Omental fat pad (tissue), 4 donors: Measurements from ENCODE around the gene P3H3. TPM values are rescaled to one million over a fixed set of nuclear protein-coding genes. Genes with fewer than 3 reads are reported as not detected.

ENCODE experiments used
- ATAC-seq: fragments of 150-250 bp; one replicate; pipeline ENCODE4 v1.9.1; 2016; ENCODE audit warnings: mild to moderate bottlenecking, moderate library complexity; ENCODE audit not compliant: low FRiP score
- DNase-seq: peaks from one replicate; pipeline ENCODE4 v3.0.0-alpha.2; 2019; ENCODE audit warnings: low spot score
- CTCF ChIP-seq, 3 donors: fragments of 450-650 bp; IDR thresholded peaks; one replicate each; pipeline ENCODE4 v1.5.1; 2016 to 2017; ENCODE audit warnings: antibody characterized with exemption in 3 of 3, mild to moderate bottlenecking in 3 of 3, moderate library complexity in 2 of 3
- total RNA-seq, 4 donors: library from RNA; depleted of rRNA; stranded (reverse); fragments of >200 nt; gene quantifications; one replicate each; pipeline ENCODE4 v1.1.0, GENCODE V29; 2016

The P3H3 gene
- total RNA-seq, 4 donors from 2014 or later = 5.4 to 13.6 (median 10.0) TPM

GRCh38 chr12:6838854-6839253 lies 10.6 kb downstream of the P3H3 start:
- no peak for ATAC-seq
- TF ChIP-seq CTCF (IDR thresholded peaks at IDR 0.05) = no peak
- DNase-seq = no peak

GRCh38 chr12:6839482-6840201 lies 11.4 kb downstream of the P3H3 start:
- DNase-seq = no peak
- TF ChIP-seq CTCF (IDR thresholded peaks at IDR 0.05) = no peak
- no peak for ATAC-seq

GRCh38 chr12:6840330-6840729 lies 12.1 kb downstream of the P3H3 start:
- DNase-seq (no peak), ATAC-seq (no peak)
- no peak for TF ChIP-seq CTCF (IDR thresholded peaks at IDR 0.05)

GRCh38 chr12:6840761-6841515 lies 12.7 kb downstream of the P3H3 start, which contains the start of gene GNB3:
TSS of gene GNB3 (plus strand) at chr12:6840925. CDS start at chr12:6841288, 363 bp downstream.
- no peak for DNase-seq
- no peak for ATAC-seq
- no peak for TF ChIP-seq CTCF (IDR thresholded peaks at IDR 0.05)

- TF ChIP-seq CTCF (IDR thresholded peaks at IDR 0.05) = no peak
- no peak for ATAC-seq
- no peak for DNase-seq
These were observed 13.9 kb downstream of the P3H3 start for GRCh38 chr12:6842075-6842474.

GRCh38 chr12:6843118-6843902 lies 15.1 kb downstream of the P3H3 start:
- no peak for TF ChIP-seq CTCF (IDR thresholded peaks at IDR 0.05)
- no peak for ATAC-seq
- DNase-seq = no peak
